GM21619 (cell line): ENCODE measurements around the gene TNIK.

Experiments
- ATAC-seq: cut with Tn5 transposase; IDR thresholded peaks from one replicate; pipeline ENCODE4 v1.9.1; 2021; ENCODE audit not compliant: unreplicated experiment

Gene TNIK

GRCh38 chr3:171236265-171237008, 223.8 kb downstream of the TNIK start:
- ATAC-seq: no peak

GRCh38 chr3:171234298-171235010, 225.8 kb downstream of the TNIK start:
- no peak for ATAC-seq

DNA sequence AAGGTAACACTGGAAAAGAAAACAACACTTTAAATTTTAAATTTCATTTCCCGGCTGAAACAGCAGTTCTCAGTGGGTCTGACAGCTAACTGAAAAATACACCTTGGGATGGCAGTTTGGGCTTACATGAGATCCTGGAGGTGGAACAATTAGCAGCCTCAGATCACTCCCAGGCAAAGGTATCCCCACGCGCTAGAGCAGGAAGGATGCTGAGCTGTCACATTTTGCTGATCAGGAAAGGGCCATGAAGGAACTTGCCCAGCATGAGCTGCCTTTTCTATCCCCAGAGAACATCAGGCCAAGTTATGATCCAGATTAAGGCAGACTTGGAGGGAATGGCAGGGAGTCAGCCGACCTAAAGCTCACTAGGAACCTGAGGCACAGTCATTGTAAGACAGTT, 228.8 kb downstream of the TNIK start:
- no peak for ATAC-seq

- no peak for ATAC-seq
Measured at GRCh38 chr3:171230865-171231264, 229.3 kb downstream of the TNIK start.

- no peak for ATAC-seq
Measured at GRCh38 chr3:171229173-171229572, 231.0 kb downstream of the TNIK start.

- no peak for ATAC-seq
Measured at GRCh38 chr3:171228240-171228639, 232.0 kb downstream of the TNIK start.

DNA sequence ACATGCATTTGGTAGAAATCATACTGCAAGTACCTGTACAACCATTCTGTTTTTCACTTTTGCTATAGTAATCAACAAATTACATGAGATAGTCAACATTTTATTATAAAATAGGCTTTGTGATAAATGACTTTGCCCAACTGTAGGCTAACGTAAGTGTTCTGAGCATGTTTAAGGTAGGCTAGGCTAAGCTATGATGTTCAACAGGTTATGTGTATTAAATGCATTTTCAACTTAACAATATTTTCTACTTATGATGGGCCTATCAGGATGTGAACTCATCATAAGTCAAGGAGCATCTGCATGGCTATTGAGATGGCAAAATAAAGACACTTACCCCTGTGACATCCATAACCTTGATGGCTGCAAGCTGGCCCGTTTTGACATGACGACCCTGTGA, 232.4 kb downstream of the TNIK start:
- ATAC-seq: no peak

DNA sequence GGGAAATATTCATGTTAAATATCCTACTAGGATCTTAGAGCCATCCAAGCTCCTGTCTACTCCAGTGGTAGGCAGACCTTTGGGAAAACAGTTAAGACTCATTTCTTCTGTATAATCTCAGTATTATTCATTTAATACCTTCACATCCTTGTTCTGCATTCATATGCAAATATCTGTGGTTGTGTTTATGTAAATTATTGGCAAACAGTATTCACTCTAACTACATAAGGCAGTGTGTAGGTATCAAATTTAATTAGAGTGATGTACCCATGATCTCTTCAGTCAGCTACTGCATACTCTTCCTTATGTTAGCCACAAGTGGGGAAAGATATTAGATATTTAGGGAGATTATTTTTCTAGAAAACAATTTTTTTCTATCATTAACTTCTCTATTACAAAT, 232.8 kb downstream of the TNIK start:
- no peak for ATAC-seq

GRCh38 chr3:171226794-171227193, 233.4 kb downstream of the TNIK start:
- ATAC-seq: no peak

DNA sequence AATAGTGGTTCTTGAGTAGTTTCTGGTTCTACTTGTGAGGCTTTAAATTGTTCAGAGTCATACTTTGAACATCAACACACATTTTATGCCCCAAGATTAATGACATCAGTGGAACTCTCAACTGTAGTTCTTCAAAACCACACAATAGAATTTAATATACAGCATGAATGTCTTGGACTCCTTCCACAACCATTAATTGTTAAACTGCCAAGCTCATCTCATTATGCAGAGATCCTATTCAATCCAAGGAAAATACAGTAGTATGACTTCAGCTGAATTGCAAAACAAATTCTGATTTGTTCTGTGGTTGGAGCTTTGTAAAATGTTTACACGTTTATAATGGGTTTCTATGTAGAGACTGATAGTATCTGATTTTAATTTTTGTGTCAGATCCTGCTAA, 234.5 kb downstream of the TNIK start:
- no peak for ATAC-seq

- ATAC-seq: no peak
Measured at GRCh38 chr3:171225165-171225564, 235.0 kb downstream of the TNIK start.

GRCh38 chr3:171223396-171223795, 236.8 kb downstream of the TNIK start:
- no peak for ATAC-seq

- no peak for ATAC-seq
Measured at GRCh38 chr3:171222995-171223394, 237.2 kb downstream of the TNIK start.

- no peak for ATAC-seq
Measured at GRCh38 chr3:171221597-171221996, 238.6 kb downstream of the TNIK start.

- no peak for ATAC-seq
Measured at GRCh38 chr3:171221104-171221503, 239.1 kb downstream of the TNIK start.

GRCh38 chr3:171219258-171219657, 240.9 kb downstream of the TNIK start:
- no peak for ATAC-seq

- no peak for ATAC-seq
Measured at GRCh38 chr3:171218069-171218468, 242.1 kb downstream of the TNIK start.

DNA sequence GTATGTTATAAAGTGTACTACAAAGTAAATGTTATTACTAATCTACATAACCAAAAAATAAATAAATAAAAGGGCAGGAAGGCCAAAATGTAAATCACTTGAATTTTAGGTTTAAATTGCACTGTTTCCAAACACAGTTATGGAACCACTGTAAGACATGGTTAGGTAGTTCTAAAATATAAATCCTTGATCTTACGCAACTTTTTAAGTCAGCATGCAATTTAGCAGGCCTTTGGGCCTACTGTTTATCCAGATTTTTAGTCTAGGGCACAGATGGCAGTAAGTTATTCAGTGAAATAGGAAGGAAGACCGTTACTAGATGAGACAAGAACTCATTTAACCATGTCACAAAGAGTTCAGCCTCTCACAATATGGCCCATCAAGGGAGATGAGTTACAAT, 246.3 kb downstream of the TNIK start:
- no peak for ATAC-seq

DNA sequence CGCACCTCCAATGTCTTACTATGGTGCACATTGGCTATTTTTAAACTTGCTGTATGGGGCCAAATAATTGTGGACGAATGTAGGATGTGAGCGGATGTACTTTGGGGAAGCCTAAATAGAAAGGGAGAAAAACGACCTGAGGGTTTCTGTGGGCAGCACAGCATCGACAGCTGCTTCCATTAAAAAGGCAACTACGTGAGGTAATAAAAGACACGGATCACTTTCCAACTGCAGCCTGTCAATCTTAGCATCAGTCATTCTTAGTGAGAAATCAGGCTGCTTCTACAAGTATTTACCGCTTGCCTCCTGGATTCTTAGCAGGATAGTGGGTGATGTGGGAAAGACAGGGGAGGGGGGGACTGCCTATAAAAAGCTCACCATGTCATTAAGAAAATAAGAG, 247.0 kb downstream of the TNIK start:
- no peak for ATAC-seq

- ATAC-seq: no peak
Measured at GRCh38 chr3:171212648-171213047, 247.6 kb downstream of the TNIK start.

DNA sequence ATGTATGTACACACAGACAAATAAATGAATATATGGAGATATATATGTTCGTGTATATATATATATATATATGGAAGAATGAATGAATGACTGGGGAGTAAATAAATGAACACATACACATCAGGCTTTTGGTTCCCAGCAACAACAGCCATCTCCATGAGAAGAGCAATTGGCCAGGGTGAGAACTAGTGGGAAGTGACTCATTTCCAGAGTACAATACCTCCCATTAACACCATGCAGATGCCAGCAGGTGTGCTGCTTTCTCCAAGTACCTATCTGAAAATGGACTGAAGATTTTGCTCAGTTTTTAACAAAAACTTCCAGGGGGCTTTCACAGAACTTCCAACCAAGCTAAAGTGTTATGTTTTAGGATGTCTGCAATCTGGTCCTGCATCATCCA, 253.9 kb downstream of the TNIK start:
- ATAC-seq: no peak

- no peak for ATAC-seq
Measured at GRCh38 chr3:171204942-171205341, 255.3 kb downstream of the TNIK start.

DNA sequence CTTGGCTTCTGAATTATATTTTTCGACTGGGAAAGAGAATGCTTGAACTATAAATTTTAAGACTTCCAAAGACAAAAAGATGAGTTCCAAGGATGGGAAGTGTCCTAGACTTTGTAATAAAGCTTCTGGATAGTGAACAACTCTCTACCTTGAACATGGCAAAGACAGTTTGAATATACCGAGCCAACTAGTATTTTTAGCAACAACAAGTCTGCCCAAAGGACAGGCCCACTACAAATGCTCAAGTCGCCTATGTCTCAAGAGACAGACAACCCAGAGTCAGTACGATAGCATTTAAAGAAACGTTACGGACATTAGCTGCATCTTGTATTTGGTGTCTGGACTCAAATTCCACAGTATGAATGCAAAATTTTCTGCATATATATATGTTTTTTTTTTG, 258.4 kb downstream of the TNIK start:
- ATAC-seq: no peak
